ENCODE measurements around the gene PCDHGC5.

PCDHGC5 gene

GRCh38 chr5:141488591-141489561 is at the start of gene PCDHGC5:
Gene PCDHGC5 (plus strand): TSS chr5:141489081. CDS start chr5:141489241, 160 bp downstream.
- Mint-ChIP-seq H3K27me3 (peaks cover 98% of the 10 kb centered on the region), H3K9me3 (no peaks in the 10 kb centered on the region), H3K4me3 (no peak within 1 kb of the TSS), H3K27ac (no peak within 1 kb of the TSS), H3K4me1 (peaks cover 24% of the 10 kb centered on the region)
- DNase-seq (no peak), ATAC-seq (no peak)

- peaks cover 4 to 13% of the 10 kb centered on the region in 2 donors for H3K9me3 Mint-ChIP-seq
- ATAC-seq, result no peak
- H3K4me3 Mint-ChIP-seq, result no peak overlapping the region
- no peak overlapping the region for H3K27ac Mint-ChIP-seq
- H3K4me1 Mint-ChIP-seq, result no peaks in the 10 kb centered on the region
- DNase-seq, result no peak
- peaks cover 24% of the 10 kb centered on the region for H3K27me3 Mint-ChIP-seq
These were observed 49.3 kb upstream of the PCDHGC5 start for GRCh38 chr5:141439411-141440141.

GRCh38 chr5:141440341-141440740 is 48.5 kb upstream of the PCDHGC5 start:
- Mint-ChIP-seq H3K4me1 (no peaks in the 10 kb centered on the region), H3K9me3 (peaks cover 4 to 13% of the 10 kb centered on the region in 2 donors), H3K27ac (no peak overlapping the region), H3K4me3 (no peak overlapping the region), H3K27me3 (peaks cover 31% of the 10 kb centered on the region)
- ATAC-seq (no peak), DNase-seq (no peak)

- H3K4me3 Mint-ChIP-seq, result no peak overlapping the region
- ATAC-seq (no peak), DNase-seq (no peak)
- H3K4me1 Mint-ChIP-seq, result no peaks in the 10 kb centered on the region
- no peak overlapping the region for H3K27ac Mint-ChIP-seq
- peaks cover 45% of the 10 kb centered on the region for H3K27me3 Mint-ChIP-seq
- peaks cover 4 to 13% of the 10 kb centered on the region in 2 donors for H3K9me3 Mint-ChIP-seq
These were observed 47.2 kb upstream of the PCDHGC5 start for GRCh38 chr5:141441571-141442170.

- H3K27me3 Mint-ChIP-seq, result peaks cover 16% of the 10 kb centered on the region
- H3K27ac Mint-ChIP-seq, result no peak overlapping the region
- no peaks in the 10 kb centered on the region for H3K4me1 Mint-ChIP-seq
- no peak for ATAC-seq
- no peak overlapping the region for H3K4me3 Mint-ChIP-seq
- H3K9me3 Mint-ChIP-seq, result no peaks in the 10 kb centered on the region
- no peak for DNase-seq
These were observed 23.5 kb upstream of the PCDHGC5 start for GRCh38 chr5:141465351-141465750.

GRCh38 chr5:141475625-141476131 is 13.2 kb upstream of the PCDHGC5 start, which contains the start of gene PCDHGC3:
Gene PCDHGC3 (plus strand): TSS chr5:141475966. CDS start chr5:141476117, 151 bp downstream.
- H3K27me3 Mint-ChIP-seq, result peaks cover 74% of the 10 kb centered on the region
- H3K27ac Mint-ChIP-seq, result no peak within 1 kb of the TSS
- peak in 1 of 2 donors; percentile 55 for DNase-seq
- H3K9me3 Mint-ChIP-seq, result no peaks in the 10 kb centered on the region
- peaks cover 33% of the 10 kb centered on the region for H3K4me1 Mint-ChIP-seq
- peak; percentile 89 for ATAC-seq
- H3K4me3 Mint-ChIP-seq, result peak within 1 kb of the TSS; percentile 85 to 93

GRCh38 chr5:141476132-141476911 is 12.6 kb upstream of the PCDHGC5 start:
- no peak overlapping the region for H3K27ac Mint-ChIP-seq
- peak in 1 of 2 donors; percentile 18 for DNase-seq

GRCh38 chr5:141477044-141477575 is 11.8 kb upstream of the PCDHGC5 start:
- Mint-ChIP-seq H3K4me1 (peaks cover 33% of the 10 kb centered on the region), H3K27me3 (peaks cover 84% of the 10 kb centered on the region), H3K27ac (no peak overlapping the region), H3K4me3 (peak overlapping the region; percentile 85 to 93), H3K9me3 (no peaks in the 10 kb centered on the region)
- ATAC-seq, result no peak
- no peak for DNase-seq

More at GRCh38 chr5:141476132-141476911, 12.6 kb upstream of the PCDHGC5 start:
- peaks cover 80% of the 10 kb centered on the region for H3K27me3 Mint-ChIP-seq
- peak overlapping the region; percentile 85 to 93 for H3K4me3 Mint-ChIP-seq
- H3K9me3 Mint-ChIP-seq, result no peaks in the 10 kb centered on the region
- peak; percentile 37 for ATAC-seq
- peaks cover 33% of the 10 kb centered on the region for H3K4me1 Mint-ChIP-seq

- no peak for DNase-seq
- Mint-ChIP-seq H3K4me1 (peaks cover 33% of the 10 kb centered on the region), H3K27me3 (peaks cover 91% of the 10 kb centered on the region), H3K9me3 (no peaks in the 10 kb centered on the region), H3K27ac (no peak overlapping the region), H3K4me3 (no peak overlapping the region)
- ATAC-seq, result no peak
These were observed 11.1 kb upstream of the PCDHGC5 start for GRCh38 chr5:141477815-141478214.

- peaks cover 94% of the 10 kb centered on the region for H3K27me3 Mint-ChIP-seq
- H3K9me3 Mint-ChIP-seq, result no peaks in the 10 kb centered on the region
- no peak overlapping the region for H3K27ac Mint-ChIP-seq
- H3K4me3 Mint-ChIP-seq, result no peak overlapping the region
- H3K4me1 Mint-ChIP-seq, result peaks cover 33% of the 10 kb centered on the region
- ATAC-seq, result peak; percentile 68
- DNase-seq, result peak in 1 of 2 donors; percentile 32
These were observed 10.4 kb upstream of the PCDHGC5 start for GRCh38 chr5:141478321-141478945.

- Mint-ChIP-seq H3K9me3 (no peaks in the 10 kb centered on the region), H3K27me3 (peaks cover 94% of the 10 kb centered on the region), H3K4me3 (no peak overlapping the region), H3K27ac (no peak overlapping the region), H3K4me1 (peaks cover 37% of the 10 kb centered on the region)
- no peak for ATAC-seq
- no peak for DNase-seq
These were observed 9.1 kb upstream of the PCDHGC5 start for GRCh38 chr5:141479776-141480175.

- Mint-ChIP-seq H3K27ac (no peak overlapping the region), H3K4me1 (peaks cover 13% of the 10 kb centered on the region), H3K27me3 (peaks cover 92% of the 10 kb centered on the region), H3K9me3 (no peaks in the 10 kb centered on the region), H3K4me3 (no peak overlapping the region)
- ATAC-seq (no peak), DNase-seq (no peak)
These were observed 5.0 kb upstream of the PCDHGC5 start for GRCh38 chr5:141483902-141484301.

- peak overlapping the region in 1 of 2 donors; percentile 74 for H3K4me3 Mint-ChIP-seq
- no peak overlapping the region for H3K27ac Mint-ChIP-seq
- H3K4me1 Mint-ChIP-seq, result peaks cover 13% of the 10 kb centered on the region
- DNase-seq (no peak), ATAC-seq (no peak)
- H3K9me3 Mint-ChIP-seq, result no peaks in the 10 kb centered on the region
- H3K27me3 Mint-ChIP-seq, result peaks cover 93% of the 10 kb centered on the region
These were observed 4.6 kb upstream of the PCDHGC5 start for GRCh38 chr5:141484310-141484640.

GRCh38 chr5:141484641-141485311 is 4.1 kb upstream of the PCDHGC5 start, which contains the start of gene PCDHGC4:
Gene PCDHGC4 (plus strand): TSS chr5:141485030. CDS start chr5:141485174, 144 bp downstream.
- H3K4me1 Mint-ChIP-seq, result peaks cover 13% of the 10 kb centered on the region
- peak within 1 kb of the TSS; percentile 20 to 74 for H3K4me3 Mint-ChIP-seq
- ATAC-seq (no peak), DNase-seq (no peak)
- H3K27me3 Mint-ChIP-seq, result peaks cover 93% of the 10 kb centered on the region
- no peaks in the 10 kb centered on the region for H3K9me3 Mint-ChIP-seq
- H3K27ac Mint-ChIP-seq, result no peak within 1 kb of the TSS
